AG09309 (cell line): ENCODE data around the gene KAT2A.
A peak's percentile ranks its signal among the peaks of the same experiment; 100 is the strongest.

Experiments used
- DNase-seq: peaks from one replicate; pipeline ENCODE4 v3.0.0-alpha.2; 2010; ENCODE audit warnings: low read depth
- H3K4me3 ChIP-seq: 2 replicates; pipeline ENCODE4 v1.5.1; 2011; ENCODE audit warnings: mild to moderate bottlenecking, low read depth, low read length, moderate library complexity; ENCODE audit not compliant: control insufficient read depth
- CTCF ChIP-seq: IDR thresholded peaks from 2 replicates; pipeline ENCODE4 v1.5.1; 2011; ENCODE audit warnings: mild to moderate bottlenecking, low read depth, low read length, inconsistent platforms; ENCODE audit not compliant: insufficient read depth, control insufficient read depth; ENCODE audit errors: missing control alignments

The KAT2A gene

GRCh38 chr17:42135151-42135550 lies 14.0 kb upstream of the KAT2A start:
- no peak for TF ChIP-seq CTCF
- no peak overlapping the region for H3K4me3 ChIP-seq
- no peak for DNase-seq

GRCh38 chr17:42133461-42134041 lies 12.4 kb upstream of the KAT2A start:
- no peak for TF ChIP-seq CTCF
- DNase-seq: no peak
- H3K4me3 ChIP-seq: no peak overlapping the region

GRCh38 chr17:42132941-42133340 lies 11.8 kb upstream of the KAT2A start:
- TF ChIP-seq CTCF: no peak
- peak; percentile 63 for DNase-seq
- no peak overlapping the region for H3K4me3 ChIP-seq

GRCh38 chr17:42131981-42132432 lies 10.8 kb upstream of the KAT2A start:
- TF ChIP-seq CTCF: no peak
- H3K4me3 ChIP-seq: no peak overlapping the region
- DNase-seq: no peak

GRCh38 chr17:42131232-42131631 lies 10.1 kb upstream of the KAT2A start:
- H3K4me3 ChIP-seq: no peak overlapping the region
- no peak for DNase-seq
- TF ChIP-seq CTCF: no peak

- no peak for TF ChIP-seq CTCF
- DNase-seq: no peak
- no peak overlapping the region for H3K4me3 ChIP-seq
Measured at GRCh38 chr17:42130310-42130936, 9.3 kb upstream of the KAT2A start.
